ENCODE results near the gene CLASP1. TPM values are rescaled to one million over a fixed set of nuclear protein-coding genes. Genes with fewer than 3 reads are reported as not detected.

Gene CLASP1
- total and polyA plus RNA-seq, 7 donors = 2.4 to 117 (median 53.9) TPM

DNA sequence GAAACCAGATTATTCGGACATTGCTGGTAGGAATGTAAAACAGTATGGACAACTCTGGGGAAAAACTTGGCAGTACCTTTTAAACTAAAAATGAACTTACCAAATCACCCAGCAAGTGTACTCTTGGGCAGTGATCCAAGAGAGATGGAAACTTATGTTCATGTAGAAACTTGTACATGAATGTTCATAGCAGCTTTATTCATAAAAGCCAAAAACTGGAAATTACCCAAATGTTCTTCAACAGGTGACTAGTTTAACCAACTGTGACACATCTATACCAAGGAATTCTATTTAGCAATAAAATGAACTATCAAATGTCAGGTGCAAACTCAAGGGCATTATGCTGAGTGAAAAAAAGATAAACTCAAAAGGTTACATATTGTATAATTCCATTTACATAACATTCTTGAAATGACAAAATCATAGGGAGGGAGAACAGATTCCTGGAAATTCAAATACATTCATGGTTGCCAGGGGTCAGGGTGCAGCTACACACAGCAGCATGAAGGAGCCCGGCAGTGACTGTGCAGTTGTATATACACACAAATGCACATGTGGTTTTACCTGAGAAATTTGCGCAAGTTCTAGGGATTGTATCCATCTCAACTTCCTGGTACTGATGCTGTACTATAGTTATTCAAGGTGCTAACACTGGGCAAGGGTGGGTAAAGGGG lies 122.1 kb downstream of the CLASP1 start:
- H3K9me3 ChIP-seq = no peaks in the 10 kb centered on the region
- intact Hi-C loops (cut with DNase I) = no loop called here
- H3K4me1 ChIP-seq = peaks cover 0 to 46% (median 28%) of the 10 kb centered on the region in 4 donors
- TF ChIP-seq, protein P1, sequence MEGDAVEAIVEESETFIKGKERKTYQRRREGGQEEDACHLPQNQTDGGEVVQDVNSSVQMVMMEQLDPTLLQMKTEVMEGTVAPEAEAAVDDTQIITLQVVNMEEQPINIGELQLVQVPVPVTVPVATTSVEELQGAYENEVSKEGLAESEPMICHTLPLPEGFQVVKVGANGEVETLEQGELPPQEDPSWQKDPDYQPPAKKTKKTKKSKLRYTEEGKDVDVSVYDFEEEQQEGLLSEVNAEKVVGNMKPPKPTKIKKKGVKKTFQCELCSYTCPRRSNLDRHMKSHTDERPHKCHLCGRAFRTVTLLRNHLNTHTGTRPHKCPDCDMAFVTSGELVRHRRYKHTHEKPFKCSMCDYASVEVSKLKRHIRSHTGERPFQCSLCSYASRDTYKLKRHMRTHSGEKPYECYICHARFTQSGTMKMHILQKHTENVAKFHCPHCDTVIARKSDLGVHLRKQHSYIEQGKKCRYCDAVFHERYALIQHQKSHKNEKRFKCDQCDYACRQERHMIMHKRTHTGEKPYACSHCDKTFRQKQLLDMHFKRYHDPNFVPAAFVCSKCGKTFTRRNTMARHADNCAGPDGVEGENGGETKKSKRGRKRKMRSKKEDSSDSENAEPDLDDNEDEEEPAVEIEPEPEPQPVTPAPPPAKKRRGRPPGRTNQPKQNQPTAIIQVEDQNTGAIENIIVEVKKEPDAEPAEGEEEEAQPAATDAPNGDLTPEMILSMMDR (IDR thresholded peaks at IDR 0.05) = no peak
- no peak for TF ChIP-seq EP300 (IDR thresholded peaks at IDR 0.05)
- TF ChIP-seq POLR2AphosphoS5 (IDR thresholded peaks at IDR 0.05) = no peak
- no peak for TF ChIP-seq POLR2A (IDR thresholded peaks at IDR 0.05)
- WGBS, 2 donors = 87 to 91% methylated on average over 3 of the region's 3 CpGs
- DNase-seq = no peak
- no peak overlapping the region for H3K4me3 ChIP-seq
- peaks cover 0 to 32% (median 3%) of the 10 kb centered on the region in 4 donors for H3K36me3 ChIP-seq
- H3K27ac ChIP-seq = peak overlapping the region in 1 of 4 donors; percentile 9
- H3K27me3 ChIP-seq = no peaks in the 10 kb centered on the region

DNA sequence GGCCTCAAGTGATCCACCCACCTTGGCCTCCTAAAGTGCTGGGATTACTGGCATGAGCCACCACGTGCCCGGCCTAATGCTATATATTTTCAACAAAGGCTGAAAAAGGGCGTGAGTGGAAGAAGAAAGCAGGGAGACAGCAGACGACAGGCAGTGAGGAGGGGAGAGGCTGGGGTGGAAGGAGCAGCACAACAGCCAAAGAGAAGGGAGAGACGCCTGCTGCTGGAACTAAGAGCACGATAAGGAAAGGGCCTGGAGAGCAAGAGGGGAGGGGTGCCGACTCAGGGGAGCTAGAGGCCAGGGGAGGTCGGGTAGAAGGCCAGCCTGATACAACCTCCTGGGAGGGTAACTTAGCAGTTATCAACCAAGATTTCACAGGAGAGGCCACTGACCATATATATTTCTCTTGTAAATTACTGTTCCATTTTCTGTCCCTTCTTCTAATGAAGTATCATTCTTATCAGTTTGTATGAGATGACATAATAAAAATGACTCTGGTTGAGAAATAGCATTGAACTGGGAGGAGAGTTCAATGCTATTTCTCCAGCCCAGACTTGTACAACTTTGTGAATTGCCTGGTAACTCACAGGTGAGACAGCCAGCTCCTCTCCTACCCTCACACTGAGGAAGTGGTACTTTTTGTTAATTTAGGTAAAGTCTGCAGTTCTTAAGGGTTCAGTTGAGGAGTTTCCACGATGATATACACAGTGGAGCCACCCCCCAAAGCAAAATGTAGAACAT lies 124.4 kb downstream of the CLASP1 start:
- Histone ChIP-seq H3K27ac (no peak overlapping the region), H3K27me3 (no peaks in the 10 kb centered on the region), H3K4me1 (peaks cover 0 to 36% (median 21%) of the 10 kb centered on the region in 4 donors), H3K4me3 (no peak overlapping the region), H3K9me3 (no peaks in the 10 kb centered on the region), H3K36me3 (peaks cover 0 to 55% (median 3%) of the 10 kb centered on the region in 4 donors)
- TF ChIP-seq EP300 (IDR thresholded peaks at IDR 0.05) (no peak), POLR2AphosphoS5 (IDR thresholded peaks at IDR 0.05) (no peak), POLR2A (IDR thresholded peaks at IDR 0.05) (no peak)
- TF ChIP-seq, protein P1 (IDR thresholded peaks at IDR 0.05) = no peak
- 84 to 88% methylated on average over 9 of the region's 9 CpGs for WGBS, 2 donors
- intact Hi-C loops (cut with DNase I) = no loop called here
- DNase-seq = no peak

DNA sequence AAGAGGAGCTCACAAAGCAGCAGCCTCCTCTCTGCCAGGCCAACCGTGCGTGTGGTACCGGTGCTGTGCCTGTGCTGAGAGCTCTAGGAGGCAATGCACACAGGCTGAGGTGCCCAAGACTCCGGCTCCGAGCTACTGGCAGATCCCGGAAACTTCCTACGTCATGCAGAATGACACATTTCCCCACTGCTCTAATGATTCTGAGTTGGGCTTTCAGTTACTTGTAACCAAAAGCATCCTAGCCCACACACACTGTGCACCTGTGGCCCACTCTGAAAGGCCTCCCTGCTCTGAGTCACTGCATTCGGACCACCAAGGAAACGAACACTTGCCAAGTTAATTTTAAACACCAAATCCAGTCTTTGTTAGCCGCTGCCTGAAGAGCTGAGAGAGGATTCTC lies 127.9 kb downstream of the CLASP1 start:
- 95 to 96% methylated on average over 10 of the region's 10 CpGs for WGBS, 2 donors
- H3K4me3 ChIP-seq = no peak overlapping the region
- no peak for TF ChIP-seq EP300 (IDR thresholded peaks at IDR 0.05)
- TF ChIP-seq, protein P1 (IDR thresholded peaks at IDR 0.05) = no peak
- no peak for TF ChIP-seq POLR2A (IDR thresholded peaks at IDR 0.05)
- TF ChIP-seq POLR2AphosphoS5 (IDR thresholded peaks at IDR 0.05) = no peak
- peaks cover 0 to 80% (median 5%) of the 10 kb centered on the region in 4 donors for H3K36me3 ChIP-seq
- peaks cover 0 to 4% (median 0%) of the 10 kb centered on the region in 4 donors for H3K4me1 ChIP-seq
- no peaks in the 10 kb centered on the region for H3K27me3 ChIP-seq
- intact Hi-C loops (cut with DNase I) = no loop called here
- no peak overlapping the region for H3K27ac ChIP-seq
- DNase-seq = no peak
- no peaks in the 10 kb centered on the region for H3K9me3 ChIP-seq

DNA sequence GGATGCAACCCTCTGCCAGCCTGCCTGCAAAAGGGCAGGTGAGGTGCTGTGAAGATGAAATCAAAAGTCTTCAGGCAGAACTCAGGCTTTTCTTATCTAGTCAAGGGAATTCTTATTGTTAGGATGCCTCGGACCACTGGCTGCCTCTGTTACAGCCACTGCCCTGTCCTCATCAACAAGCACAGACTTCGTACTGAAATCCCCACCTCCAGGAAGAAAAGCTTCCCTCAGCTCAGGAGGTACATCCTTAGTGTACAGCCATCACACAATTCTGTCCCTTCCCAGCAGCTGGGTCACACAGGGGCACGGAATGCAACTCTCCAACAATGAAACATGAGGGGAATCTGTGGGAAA lies 128.6 kb downstream of the CLASP1 start:
- TF ChIP-seq, protein P1 (IDR thresholded peaks at IDR 0.05) = no peak
- TF ChIP-seq POLR2A (IDR thresholded peaks at IDR 0.05) = no peak
- no peak for TF ChIP-seq POLR2AphosphoS5 (IDR thresholded peaks at IDR 0.05)
- no peak for TF ChIP-seq EP300 (IDR thresholded peaks at IDR 0.05)
- no peak for DNase-seq
- intact Hi-C loops (cut with DNase I) = no loop called here
- H3K27ac ChIP-seq = no peak overlapping the region
- H3K27me3 ChIP-seq = no peaks in the 10 kb centered on the region
- no peak overlapping the region for H3K4me3 ChIP-seq
- 86 to 90% methylated on average over 3 of the region's 3 CpGs for WGBS, 2 donors
- peaks cover 0 to 85% (median 5%) of the 10 kb centered on the region in 4 donors for H3K36me3 ChIP-seq
- no peaks in the 10 kb centered on the region for H3K9me3 ChIP-seq
- H3K4me1 ChIP-seq = no peaks in the 10 kb centered on the region

Measured in sigmoid colon (tissue), 7 donors.